HG03571 (cell line): ENCODE measurements around the gene RNF187.

Experiments used
- ATAC-seq: cut with Tn5 transposase; IDR thresholded peaks from one replicate; pipeline ENCODE4 v1.9.1; 2021; ENCODE audit not compliant: unreplicated experiment

Gene RNF187

DNA sequence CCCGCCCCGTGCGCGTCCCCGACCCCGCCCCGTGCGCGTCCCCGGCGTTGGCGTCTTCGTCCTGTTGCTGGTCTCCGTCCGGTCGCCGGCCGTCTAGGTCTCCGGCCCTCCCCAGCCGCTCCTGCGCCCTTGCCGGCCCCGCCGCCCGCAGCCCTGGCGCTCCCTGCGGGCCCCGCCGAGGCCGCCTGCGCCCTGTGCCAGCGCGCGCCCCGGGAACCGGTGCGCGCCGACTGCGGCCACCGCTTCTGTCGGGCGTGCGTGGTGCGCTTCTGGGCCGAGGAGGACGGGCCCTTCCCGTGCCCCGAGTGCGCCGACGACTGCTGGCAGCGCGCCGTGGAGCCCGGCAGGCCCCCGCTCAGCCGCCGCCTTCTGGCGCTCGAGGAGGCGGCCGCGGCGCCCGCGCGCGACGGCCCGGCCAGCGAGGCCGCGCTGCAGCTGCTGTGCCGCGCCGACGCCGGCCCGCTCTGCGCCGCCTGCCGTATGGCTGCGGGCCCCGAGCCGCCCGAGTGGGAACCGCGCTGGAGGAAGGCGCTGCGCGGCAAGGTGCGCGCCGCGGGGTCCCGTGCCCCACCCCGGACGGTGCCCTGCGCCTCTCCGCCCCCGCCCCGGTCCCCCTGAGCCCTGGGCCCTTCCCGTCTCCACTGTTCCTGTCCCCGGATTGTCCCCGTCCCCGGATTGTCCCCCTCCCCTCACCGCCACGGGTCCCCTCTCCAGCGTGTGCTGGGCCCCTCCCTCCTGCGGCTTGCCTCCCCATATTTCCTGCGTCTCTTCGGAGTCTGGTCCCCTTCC is at the start of gene RNF187:
Gene RNF187 (plus strand): TSS at position 47 of the 789 bp plus-strand sequence.
- ATAC-seq: peak; percentile 51

DNA sequence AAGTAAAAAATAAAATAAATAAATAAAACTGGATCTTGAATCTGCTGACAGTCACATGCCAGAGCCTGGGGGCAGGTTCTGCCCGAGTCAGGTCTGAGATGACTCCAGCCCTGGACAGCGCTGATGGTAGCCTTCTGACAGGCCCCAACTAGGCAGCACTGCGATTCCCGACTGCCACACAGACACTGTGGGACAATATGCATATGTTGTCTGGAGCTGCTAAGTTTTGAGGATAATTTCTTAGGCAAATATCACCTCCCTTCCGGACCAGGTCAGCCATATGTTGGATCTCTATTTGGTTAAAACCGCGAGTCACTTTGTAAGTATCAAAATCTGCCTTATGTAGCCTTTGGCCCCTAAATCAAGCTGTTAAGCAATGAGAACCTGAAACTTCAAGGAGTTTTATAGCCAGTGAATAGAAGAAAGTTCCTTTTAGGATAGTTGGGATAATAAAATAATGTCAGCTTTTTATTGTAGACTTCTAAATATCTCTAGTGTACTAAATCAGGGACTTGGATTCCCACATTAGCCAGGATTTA is 49.7 kb upstream of the RNF187 start:
- ATAC-seq: no peak

DNA sequence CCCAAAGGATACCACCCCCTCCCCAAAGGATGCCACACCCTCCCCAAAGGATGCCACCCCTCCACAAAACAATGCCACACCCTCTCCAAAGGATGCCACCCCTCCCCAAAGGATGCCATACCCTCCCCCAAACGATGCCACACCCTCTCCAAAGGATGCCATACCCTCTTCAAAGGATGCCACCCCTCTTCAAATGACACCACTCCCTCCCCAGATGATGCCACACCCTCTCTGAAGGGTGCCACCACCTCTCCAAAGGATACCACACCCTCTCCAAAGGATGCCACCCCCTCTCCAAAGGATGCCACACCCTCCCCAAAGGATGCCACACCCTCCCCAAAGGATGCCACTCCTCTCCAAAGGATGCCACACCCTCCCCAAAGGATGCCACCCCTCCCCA is 48.9 kb upstream of the RNF187 start:
- ATAC-seq: no peak

- ATAC-seq: no peak
Observed at GRCh38 chr1:228440761-228441500, 46.3 kb upstream of the RNF187 start.

GRCh38 chr1:228443395-228443794 is 43.8 kb upstream of the RNF187 start:
- ATAC-seq: no peak

DNA sequence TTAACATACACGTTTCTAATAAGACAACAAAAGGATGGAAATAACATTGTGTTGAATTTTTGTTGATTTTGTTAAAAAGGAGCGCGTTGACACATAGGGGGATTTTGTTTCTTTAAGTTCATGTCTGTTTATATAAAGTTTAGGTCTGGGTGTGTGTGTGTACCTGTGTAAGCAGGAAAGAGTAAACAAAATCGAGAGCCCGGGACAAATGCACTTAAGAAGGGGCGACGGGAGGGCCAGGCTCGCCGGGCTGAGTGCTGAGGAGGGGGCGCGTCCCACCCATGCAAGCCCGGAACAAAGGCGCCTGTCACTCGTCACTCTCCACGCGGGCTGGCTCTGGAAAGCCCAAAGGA is 41.7 kb upstream of the RNF187 start:
- no peak for ATAC-seq

- ATAC-seq: no peak
Observed at GRCh38 chr1:228445843-228446650, 41.1 kb upstream of the RNF187 start.

- ATAC-seq: no peak
Observed at GRCh38 chr1:228446852-228447251, 40.3 kb upstream of the RNF187 start.

DNA sequence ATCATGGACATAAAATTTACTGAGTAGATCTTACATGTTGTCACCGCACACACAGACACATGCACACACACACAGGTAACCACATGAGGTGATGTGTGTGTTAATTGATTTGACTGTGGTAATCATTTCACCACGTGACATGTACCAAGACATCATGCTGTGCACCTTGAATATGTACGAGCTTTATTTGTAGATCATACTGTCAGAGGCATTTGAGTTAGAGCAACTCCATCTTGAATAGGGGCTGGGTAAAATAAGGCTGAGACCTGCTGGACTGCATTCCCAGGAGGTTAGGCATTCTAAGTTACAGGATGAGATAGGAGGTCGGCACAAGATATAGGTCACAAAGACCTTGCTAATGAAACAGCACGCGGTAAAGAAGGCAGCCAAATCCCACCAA is 38.8 kb upstream of the RNF187 start:
- no peak for ATAC-seq

GRCh38 chr1:228450200-228450599 is 37.0 kb upstream of the RNF187 start:
- no peak for ATAC-seq

GRCh38 chr1:228452194-228453021 is 34.8 kb upstream of the RNF187 start:
- no peak for ATAC-seq

DNA sequence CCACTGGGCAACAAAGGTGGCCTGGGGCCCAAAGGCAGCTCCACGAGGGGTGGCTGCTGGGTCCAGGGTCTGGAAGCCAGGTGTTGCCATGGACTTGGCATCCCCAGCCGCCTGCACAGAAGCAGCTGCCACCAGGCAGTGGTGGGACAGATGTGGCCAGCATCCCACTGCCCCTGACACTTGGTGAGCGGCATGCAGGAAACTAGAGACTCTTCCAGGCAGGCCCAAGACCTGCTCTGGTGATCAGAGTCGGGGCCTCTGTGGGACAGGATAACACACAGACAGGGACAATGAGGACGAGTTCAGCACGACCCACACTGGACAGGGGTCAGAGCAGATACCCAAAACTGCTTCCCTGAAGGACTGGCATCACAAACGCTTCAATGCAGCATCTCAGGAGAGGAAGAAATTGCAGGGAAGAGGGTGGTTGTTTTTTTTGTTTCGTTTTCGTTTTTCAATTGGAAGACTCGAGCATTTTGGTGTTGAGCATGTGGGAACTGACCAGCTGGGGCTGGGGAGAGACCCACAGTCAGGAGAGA is 34.1 kb upstream of the RNF187 start:
- ATAC-seq: no peak

GRCh38 chr1:228453614-228454013 is 33.6 kb upstream of the RNF187 start:
- no peak for ATAC-seq

GRCh38 chr1:228454238-228454637 is 32.9 kb upstream of the RNF187 start:
- ATAC-seq: no peak

GRCh38 chr1:228455715-228456114 is 31.5 kb upstream of the RNF187 start:
- no peak for ATAC-seq

DNA sequence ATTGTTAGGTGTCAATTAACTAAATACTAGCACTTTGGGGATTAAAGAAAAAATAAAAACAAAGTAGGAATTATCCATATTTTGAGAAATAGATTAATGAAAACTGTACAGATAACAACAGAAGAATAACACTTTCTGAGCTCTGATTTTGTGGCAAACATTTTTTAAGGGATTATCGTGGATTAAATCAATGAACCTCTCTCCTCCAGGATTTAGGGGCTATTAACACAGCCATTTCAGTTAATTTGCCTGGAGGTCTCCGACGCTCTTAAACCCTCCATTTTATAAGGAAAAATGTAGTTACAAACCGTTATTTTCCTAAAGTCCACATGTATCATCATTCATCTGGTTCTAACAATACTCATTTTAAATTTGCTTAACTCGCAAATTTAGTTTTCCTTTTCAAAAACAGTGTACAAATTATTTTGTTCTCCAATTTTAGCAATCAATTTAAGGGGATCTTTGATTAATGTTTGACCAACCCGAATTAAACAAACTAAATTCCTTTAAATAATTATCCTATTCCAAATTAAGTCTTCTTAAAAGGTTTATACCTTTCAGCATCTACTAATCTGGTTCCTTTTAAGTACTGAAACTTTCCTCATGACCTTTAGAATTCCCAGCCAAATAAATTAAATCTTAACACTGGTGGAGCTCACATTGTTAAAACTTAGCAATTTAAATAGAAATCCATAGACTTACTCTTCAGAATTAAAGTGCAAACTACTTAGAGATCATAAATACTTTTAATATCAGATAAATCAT is 30.7 kb upstream of the RNF187 start:
- ATAC-seq: no peak

- ATAC-seq: peak; percentile 4
Observed at GRCh38 chr1:228457017-228457395, 30.2 kb upstream of the RNF187 start.

DNA sequence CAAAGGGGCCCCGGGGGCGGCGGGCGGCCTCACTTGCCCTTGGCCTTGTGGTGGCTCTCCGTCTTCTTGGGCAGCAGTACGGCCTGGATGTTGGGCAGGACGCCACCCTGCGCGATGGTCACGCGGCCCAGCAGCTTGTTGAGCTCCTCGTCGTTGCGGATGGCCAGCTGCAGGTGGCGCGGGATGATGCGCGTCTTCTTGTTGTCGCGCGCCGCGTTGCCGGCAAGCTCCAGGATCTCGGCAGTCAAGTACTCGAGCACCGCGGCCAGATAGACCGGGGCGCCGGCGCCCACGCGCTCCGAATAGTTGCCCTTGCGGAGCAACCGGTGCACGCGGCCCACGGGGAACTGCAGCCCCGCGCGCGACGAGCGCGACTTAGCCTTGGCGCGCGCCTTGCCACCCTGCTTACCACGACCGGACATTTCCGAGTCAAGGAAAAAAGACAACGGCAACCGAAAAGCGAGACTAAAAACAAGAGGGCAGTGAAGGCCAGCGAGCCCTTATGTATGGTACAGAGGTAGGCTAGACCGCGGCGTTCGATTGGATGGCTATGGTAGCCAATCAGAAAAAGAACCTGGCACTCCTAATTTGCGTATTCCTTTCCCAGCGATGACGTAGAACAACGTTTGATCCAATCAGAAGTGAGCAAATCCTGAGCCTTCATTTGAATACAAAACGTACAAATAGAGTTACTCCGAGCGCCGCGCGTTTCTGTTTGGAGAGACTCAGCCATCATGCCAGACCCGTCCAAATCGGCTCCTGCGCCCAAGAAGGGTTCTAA is 29.6 kb upstream of the RNF187 start:
- peak; percentile 86 for ATAC-seq
